H1 (cell line): Measurements from ENCODE around the gene AP4B1. TPM values are rescaled to one million over a fixed set of nuclear protein-coding genes. Genes with fewer than 3 reads are reported as not detected.

Source experiments
- CEBPB ChIP-seq: IDR thresholded peaks from 2 replicates; pipeline ENCODE4 v1.6.1; 2012; ENCODE audit warnings: low read depth, low read length
- EGR1 ChIP-seq: IDR thresholded peaks from 2 replicates; pipeline ENCODE4 v1.6.1; 2011; ENCODE audit warnings: low read depth, low read length, borderline replicate concordance
- GABPA ChIP-seq: IDR thresholded peaks from 2 replicates; pipeline ENCODE4 v1.6.1; 2011; ENCODE audit warnings: mild to moderate bottlenecking, low read length, moderate library complexity, borderline replicate concordance; ENCODE audit not compliant: insufficient read depth
- HDAC6 ChIP-seq: IDR thresholded peaks from one replicate; pipeline ENCODE4 v1.7.1; 2012; ENCODE audit warnings: low read depth, mild to moderate bottlenecking, inconsistent platforms, low read length, moderate library complexity
- RBBP5 ChIP-seq: IDR thresholded peaks from 2 replicates; pipeline ENCODE4 v1.7.1; 2012; ENCODE audit warnings: low read depth, mild to moderate bottlenecking, inconsistent platforms, low read length, moderate library complexity, borderline replicate concordance
- SAP30 ChIP-seq: fragments of 300-600 bp; sonication (generic); IDR thresholded peaks from 2 replicates; pipeline ENCODE4 v1.7.1; 2012; ENCODE audit warnings: low read length, moderate library complexity, mild to moderate bottlenecking, inconsistent platforms; ENCODE audit not compliant: insufficient read depth, insufficient replicate concordance
- polyA plus RNA-seq, 7 experiments: library from polyadenylated mRNA; depleted of rRNA in 3 of 7; stranded (reverse) in 5 of 7; unstranded in 2 of 7; fragments of >200 nt in 5 of 7; fragments of 200-250 nt in 2 of 7; gene quantifications; 1 replicate in 5 of 7; 2 replicates in 1 of 7; 4 replicates in 1 of 7; pipeline versions ENCODE4 v1.2.1 to v1.2.3, GENCODE V29; 2011 to 2013; ENCODE audit warnings: missing spikeins in 2 of 7, mixed read lengths in 2 of 7
- total RNA-seq: library from RNA; stranded (reverse); fragmentation: NEBNext Ultra II Directional; extraction: Animal tissue kit (Norgen Biotek cat#: 25700); gene quantifications from 2 replicates; pipeline ENCODE4 v1.2.1, GENCODE V29; 2021
- TF ChIP-seq, protein P1 (sequence below): fragments of 300-600 bp; sonication (generic); IDR thresholded peaks from 2 replicates; pipeline ENCODE4 v1.7.1; 2012; ENCODE audit warnings: low read length, moderate library complexity, mild to moderate bottlenecking, inconsistent platforms; ENCODE audit not compliant: insufficient replicate concordance
- TF ChIP-seq, protein P2 (sequence below): IDR thresholded peaks from 2 replicates; pipeline ENCODE4 v1.6.1; 2011; ENCODE audit warnings: low read depth, mild to moderate bottlenecking, low read length; ENCODE audit not compliant: insufficient read depth
- TF ChIP-seq, protein P3 (sequence below): IDR thresholded peaks from 2 replicates; pipeline ENCODE4 v1.6.1; 2012; ENCODE audit warnings: low read length, inconsistent platforms

Gene AP4B1
- total and polyA plus RNA-seq, 2 of the 8 experiments (the other 6 are each of a cell fraction or from before 2014, with no cell fraction given) = 8.9 to 9.0 TPM

DNA sequence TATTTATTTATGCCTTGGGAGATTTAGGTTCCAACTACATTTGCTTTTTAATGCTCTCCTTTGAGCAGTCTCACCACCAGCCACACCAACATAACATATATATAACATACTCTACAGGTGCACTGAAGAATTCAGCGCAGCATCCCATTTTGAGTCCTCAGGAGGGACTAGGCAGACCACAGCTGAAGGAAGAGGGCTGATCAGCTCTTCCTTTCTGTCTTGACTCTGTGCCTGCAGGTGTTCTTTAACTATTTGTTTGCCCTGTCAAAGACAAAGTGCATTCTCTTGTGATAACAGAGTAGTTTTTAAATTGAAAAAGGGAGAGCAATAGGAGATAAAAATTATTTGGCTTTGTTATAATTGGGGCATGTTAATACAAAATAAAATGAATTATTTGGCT, 41.5 kb upstream of the AP4B1 start (continued):
- TF ChIP-seq, protein P1, sequence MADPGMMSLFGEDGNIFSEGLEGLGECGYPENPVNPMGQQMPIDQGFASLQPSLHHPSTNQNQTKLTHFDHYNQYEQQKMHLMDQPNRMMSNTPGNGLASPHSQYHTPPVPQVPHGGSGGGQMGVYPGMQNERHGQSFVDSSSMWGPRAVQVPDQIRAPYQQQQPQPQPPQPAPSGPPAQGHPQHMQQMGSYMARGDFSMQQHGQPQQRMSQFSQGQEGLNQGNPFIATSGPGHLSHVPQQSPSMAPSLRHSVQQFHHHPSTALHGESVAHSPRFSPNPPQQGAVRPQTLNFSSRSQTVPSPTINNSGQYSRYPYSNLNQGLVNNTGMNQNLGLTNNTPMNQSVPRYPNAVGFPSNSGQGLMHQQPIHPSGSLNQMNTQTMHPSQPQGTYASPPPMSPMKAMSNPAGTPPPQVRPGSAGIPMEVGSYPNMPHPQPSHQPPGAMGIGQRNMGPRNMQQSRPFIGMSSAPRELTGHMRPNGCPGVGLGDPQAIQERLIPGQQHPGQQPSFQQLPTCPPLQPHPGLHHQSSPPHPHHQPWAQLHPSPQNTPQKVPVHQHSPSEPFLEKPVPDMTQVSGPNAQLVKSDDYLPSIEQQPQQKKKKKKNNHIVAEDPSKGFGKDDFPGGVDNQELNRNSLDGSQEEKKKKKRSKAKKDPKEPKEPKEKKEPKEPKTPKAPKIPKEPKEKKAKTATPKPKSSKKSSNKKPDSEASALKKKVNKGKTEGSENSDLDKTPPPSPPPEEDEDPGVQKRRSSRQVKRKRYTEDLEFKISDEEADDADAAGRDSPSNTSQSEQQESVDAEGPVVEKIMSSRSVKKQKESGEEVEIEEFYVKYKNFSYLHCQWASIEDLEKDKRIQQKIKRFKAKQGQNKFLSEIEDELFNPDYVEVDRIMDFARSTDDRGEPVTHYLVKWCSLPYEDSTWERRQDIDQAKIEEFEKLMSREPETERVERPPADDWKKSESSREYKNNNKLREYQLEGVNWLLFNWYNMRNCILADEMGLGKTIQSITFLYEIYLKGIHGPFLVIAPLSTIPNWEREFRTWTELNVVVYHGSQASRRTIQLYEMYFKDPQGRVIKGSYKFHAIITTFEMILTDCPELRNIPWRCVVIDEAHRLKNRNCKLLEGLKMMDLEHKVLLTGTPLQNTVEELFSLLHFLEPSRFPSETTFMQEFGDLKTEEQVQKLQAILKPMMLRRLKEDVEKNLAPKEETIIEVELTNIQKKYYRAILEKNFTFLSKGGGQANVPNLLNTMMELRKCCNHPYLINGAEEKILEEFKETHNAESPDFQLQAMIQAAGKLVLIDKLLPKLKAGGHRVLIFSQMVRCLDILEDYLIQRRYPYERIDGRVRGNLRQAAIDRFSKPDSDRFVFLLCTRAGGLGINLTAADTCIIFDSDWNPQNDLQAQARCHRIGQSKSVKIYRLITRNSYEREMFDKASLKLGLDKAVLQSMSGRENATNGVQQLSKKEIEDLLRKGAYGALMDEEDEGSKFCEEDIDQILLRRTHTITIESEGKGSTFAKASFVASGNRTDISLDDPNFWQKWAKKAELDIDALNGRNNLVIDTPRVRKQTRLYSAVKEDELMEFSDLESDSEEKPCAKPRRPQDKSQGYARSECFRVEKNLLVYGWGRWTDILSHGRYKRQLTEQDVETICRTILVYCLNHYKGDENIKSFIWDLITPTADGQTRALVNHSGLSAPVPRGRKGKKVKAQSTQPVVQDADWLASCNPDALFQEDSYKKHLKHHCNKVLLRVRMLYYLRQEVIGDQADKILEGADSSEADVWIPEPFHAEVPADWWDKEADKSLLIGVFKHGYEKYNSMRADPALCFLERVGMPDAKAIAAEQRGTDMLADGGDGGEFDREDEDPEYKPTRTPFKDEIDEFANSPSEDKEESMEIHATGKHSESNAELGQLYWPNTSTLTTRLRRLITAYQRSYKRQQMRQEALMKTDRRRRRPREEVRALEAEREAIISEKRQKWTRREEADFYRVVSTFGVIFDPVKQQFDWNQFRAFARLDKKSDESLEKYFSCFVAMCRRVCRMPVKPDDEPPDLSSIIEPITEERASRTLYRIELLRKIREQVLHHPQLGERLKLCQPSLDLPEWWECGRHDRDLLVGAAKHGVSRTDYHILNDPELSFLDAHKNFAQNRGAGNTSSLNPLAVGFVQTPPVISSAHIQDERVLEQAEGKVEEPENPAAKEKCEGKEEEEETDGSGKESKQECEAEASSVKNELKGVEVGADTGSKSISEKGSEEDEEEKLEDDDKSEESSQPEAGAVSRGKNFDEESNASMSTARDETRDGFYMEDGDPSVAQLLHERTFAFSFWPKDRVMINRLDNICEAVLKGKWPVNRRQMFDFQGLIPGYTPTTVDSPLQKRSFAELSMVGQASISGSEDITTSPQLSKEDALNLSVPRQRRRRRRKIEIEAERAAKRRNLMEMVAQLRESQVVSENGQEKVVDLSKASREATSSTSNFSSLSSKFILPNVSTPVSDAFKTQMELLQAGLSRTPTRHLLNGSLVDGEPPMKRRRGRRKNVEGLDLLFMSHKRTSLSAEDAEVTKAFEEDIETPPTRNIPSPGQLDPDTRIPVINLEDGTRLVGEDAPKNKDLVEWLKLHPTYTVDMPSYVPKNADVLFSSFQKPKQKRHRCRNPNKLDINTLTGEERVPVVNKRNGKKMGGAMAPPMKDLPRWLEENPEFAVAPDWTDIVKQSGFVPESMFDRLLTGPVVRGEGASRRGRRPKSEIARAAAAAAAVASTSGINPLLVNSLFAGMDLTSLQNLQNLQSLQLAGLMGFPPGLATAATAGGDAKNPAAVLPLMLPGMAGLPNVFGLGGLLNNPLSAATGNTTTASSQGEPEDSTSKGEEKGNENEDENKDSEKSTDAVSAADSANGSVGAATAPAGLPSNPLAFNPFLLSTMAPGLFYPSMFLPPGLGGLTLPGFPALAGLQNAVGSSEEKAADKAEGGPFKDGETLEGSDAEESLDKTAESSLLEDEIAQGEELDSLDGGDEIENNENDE = no peak
- TF ChIP-seq, protein P2, sequence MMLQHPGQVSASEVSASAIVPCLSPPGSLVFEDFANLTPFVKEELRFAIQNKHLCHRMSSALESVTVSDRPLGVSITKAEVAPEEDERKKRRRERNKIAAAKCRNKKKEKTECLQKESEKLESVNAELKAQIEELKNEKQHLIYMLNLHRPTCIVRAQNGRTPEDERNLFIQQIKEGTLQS = no peak
- TF ChIP-seq, protein P3, sequence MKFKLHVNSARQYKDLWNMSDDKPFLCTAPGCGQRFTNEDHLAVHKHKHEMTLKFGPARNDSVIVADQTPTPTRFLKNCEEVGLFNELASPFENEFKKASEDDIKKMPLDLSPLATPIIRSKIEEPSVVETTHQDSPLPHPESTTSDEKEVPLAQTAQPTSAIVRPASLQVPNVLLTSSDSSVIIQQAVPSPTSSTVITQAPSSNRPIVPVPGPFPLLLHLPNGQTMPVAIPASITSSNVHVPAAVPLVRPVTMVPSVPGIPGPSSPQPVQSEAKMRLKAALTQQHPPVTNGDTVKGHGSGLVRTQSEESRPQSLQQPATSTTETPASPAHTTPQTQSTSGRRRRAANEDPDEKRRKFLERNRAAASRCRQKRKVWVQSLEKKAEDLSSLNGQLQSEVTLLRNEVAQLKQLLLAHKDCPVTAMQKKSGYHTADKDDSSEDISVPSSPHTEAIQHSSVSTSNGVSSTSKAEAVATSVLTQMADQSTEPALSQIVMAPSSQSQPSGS = no peak
- TF ChIP-seq CEBPB = no peak
- TF ChIP-seq SAP30 = no peak
- no peak for TF ChIP-seq GABPA
- no peak for TF ChIP-seq EGR1
- no peak for TF ChIP-seq HDAC6
- TF ChIP-seq RBBP5 = no peak
